ENCODE measurements around the gene SACM1L.

- TF ChIP-seq CTCF (conservative IDR thresholded peaks at IDR 0.05; ENCODE audit: low read depth, low read length) = no peak
- TF ChIP-seq EZH2 (IDR thresholded peaks at IDR 0.05; ENCODE audit: low read length, unreplicated experiment) = no peak
- no peak for TF ChIP-seq EZH2phosphoT487 (IDR thresholded peaks at IDR 0.05; ENCODE audit: borderline replicate concordance, low read length)
These were observed 89.6 kb downstream of the SACM1L start for GRCh38 chr3:45778761-45779201.
